GM19324 (cell line): ENCODE results near the gene DENND4B.
A peak's percentile ranks its signal among the peaks of the same experiment; 100 is the strongest.

Experiments
- ATAC-seq: cut with Tn5 transposase; IDR thresholded peaks from one replicate; pipeline ENCODE4 v1.9.1; 2021; ENCODE audit warnings: mild to moderate bottlenecking, moderate library complexity; ENCODE audit not compliant: unreplicated experiment, low FRiP score

The DENND4B gene

GRCh38 chr1:153945795-153946621, 510 bp downstream of the DENND4B start:
- ATAC-seq = peak; percentile 76

DNA sequence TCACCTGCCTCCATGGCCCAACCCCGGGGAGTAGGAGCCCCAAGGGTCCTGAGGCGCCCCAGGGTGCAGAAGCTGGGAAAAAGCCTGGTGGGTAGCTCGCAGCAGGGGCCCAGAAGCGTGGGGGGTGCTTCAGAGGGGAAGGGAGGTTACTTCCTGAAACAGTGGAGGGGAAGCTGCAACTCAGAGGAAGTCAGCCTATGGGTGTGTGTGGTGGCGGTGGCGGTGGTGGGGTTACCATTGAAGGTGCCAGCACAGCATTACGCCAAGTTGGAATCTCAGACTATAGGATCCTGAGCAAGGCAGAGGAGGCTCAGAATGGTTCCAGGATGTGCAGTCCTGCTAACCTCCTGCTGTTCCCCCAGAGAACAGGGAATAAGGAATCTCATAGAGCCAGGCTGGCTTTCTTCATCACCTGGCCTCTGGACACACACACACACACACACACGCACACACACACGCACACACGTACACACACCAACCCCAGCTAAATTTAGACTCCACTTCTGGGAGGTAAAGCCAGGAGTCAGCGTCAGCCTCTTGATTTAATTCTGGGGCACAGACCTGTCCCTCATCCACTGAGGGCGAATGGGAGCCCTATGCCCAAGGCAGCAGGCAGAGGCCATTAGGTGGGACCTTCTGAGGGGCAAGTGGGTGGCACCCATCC, 1.3 kb downstream of the DENND4B start:
- no peak for ATAC-seq

GRCh38 chr1:153944827-153945117, 1.7 kb downstream of the DENND4B start:
- ATAC-seq = no peak

DNA sequence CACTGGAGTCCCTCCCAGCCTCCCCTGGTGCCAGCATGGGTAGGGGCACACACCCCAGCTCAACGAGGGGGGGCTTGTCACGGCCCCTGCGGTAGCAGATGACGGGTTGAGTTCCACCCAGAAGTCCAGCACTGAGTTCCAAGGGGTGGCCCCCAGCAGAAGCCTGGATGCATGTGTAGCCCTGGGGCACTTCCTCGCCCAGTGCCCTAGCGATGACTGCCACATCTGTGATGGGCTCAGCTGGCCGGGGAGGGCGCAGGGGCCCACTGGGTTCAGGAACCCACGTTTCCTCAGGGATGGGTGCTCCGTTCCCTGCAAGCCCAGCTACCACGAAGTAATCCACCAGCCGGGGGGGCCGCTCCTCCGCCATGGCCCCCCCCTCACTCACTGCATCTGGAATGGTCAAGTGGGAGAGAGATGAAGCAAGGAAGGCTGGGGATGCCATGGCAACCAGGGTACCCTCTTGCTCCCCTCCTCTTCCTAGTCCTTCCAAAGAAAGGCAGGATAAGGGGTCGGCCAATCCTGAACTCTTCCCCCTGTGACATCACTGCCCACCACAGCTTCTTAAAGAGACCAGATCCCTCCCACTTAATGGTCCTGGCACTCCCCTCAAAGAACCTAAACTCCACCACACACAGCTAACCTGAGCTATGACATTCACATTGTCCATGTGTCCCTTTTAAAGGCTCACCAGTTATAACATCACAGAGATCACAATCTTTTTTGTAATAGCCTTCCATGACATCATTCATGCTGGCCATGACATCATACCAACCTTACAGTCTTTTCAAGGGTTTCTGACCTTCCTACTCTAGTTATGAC, 2.3 kb downstream of the DENND4B start:
- ATAC-seq = no peak

DNA sequence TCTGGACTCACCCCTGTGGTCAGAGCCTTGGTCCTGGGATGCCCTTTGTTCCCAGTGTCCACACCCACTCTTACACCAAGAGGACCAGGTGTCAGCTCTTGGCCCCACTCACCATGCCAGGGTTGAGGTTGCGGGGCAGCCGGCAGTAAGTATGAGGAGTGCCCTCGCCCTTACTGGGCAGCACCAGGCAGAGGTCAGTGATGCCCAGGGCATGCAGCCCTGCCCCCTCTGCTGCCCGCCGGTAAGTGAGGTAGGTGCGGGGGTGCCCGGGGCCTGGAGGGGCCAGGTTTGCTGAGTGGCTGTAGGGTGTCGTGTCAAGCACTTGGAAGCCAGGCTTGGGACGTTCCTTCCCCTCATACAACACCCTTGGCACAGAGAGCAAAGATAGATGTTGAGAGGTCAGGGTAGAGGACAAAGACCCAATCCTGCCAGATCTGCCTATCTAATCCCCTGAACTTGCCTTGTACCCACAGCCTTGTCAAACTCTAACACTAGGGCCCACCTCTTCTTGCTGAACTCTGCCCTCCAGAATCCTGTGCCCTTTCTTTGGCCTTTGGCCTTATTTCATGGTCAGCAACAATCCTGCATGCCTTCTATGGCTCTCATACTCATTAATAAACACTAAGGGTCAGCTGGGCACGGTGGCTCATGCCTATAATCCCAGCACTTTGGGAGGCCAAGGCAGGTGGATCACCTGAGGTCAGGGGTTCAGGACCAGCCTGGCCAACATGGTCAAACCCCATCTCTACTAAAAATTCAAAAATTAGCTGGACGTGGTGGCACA, 3.6 kb downstream of the DENND4B start:
- ATAC-seq = no peak

- ATAC-seq = no peak
Observed at GRCh38 chr1:153941826-153942725, 4.4 kb downstream of the DENND4B start.

- ATAC-seq = no peak
Observed at GRCh38 chr1:153940756-153941155, 5.8 kb downstream of the DENND4B start.

- ATAC-seq = no peak
Observed at GRCh38 chr1:153939476-153939875, 7.0 kb downstream of the DENND4B start.

- ATAC-seq = no peak
Observed at GRCh38 chr1:153938996-153939395, 7.5 kb downstream of the DENND4B start.

DNA sequence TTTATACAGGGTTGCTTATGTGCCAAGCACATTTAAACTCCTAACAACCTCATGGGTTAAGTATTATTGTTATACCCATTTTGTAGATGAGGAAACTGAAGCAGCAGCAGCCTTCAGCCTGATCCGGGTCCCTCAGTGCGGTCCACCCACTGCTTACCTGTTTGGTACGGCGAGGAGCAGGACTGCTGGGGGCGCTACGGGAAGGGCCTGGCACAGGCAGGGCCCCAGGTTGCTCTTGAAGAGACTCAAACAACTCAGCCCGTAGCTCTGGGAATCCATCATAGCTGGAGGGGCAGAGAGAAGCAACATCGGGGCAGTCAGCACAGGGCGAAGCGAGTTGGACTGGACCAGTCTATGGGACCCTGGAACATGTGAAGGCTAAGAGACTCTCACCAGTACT, 9.2 kb downstream of the DENND4B start:
- no peak for ATAC-seq

- ATAC-seq = no peak
Observed at GRCh38 chr1:153936011-153936802, 10.3 kb downstream of the DENND4B start.

DNA sequence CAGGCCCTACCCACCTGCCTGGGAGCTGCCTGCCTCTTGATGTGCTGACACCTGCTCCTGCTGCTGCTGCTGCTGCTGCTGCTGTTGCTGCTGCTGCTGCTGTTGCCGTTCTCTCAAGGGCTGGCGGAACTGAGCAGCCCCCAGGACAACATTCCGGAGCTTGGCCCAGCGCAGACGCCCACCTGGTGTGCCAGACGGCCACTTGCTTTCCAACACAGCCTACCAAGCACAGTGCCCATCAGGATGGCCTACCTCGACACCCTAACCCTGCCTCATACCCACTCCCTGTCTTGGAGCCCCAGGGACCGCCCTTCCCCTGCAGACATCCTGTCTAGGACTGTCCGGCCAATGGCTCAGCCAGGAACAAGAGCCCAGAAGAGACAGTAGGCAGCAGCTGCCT, 11.8 kb downstream of the DENND4B start:
- ATAC-seq = no peak

DNA sequence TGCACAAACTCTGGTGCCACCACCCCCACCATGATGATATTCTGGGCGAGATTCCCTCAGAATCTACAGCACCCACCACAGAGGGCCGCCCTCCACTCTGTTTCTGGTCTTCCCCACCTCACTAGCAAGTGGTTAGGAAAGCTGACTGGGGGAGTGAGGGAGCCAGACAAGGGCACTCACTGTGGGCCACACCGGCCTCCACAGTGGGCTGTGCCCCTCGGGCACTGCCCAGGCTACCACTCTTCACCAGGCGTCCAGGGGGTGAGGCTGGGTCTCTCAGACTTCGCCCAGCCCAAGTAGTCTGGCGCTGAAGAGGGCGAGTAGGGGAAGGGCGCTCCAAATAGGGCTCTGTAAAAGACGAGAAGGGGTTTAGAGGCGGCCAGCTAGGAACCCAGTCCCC, 12.6 kb downstream of the DENND4B start:
- no peak for ATAC-seq

DNA sequence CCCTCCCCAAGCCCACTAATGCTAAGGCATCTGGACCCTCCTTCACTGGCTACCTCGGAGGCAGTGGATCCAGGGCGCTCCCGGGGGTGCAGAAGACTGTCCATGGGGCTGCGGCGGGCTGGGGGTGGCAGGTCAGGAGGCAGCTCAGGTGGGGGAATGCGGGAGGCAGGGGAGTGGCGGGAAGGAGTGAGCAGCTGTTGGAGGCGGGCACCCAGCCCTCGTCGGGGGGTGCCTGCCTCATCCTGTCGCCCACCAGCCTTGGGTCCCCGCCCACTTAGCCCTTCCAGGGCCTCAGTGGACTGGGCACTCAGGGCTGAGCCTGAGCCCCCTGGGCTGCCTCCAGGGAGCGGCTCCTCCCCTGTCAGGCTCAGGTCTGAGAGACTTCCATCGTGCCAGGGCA, 13.1 kb downstream of the DENND4B start:
- no peak for ATAC-seq

- no peak for ATAC-seq
Observed at GRCh38 chr1:153932156-153933131, 14.1 kb downstream of the DENND4B start.

GRCh38 chr1:153929981-153930948, 16.3 kb downstream of the DENND4B start:
- no peak for ATAC-seq

- no peak for ATAC-seq
Observed at GRCh38 chr1:153929426-153929825, 17.1 kb downstream of the DENND4B start.
